ENCODE results near the gene KIF26B. TPM values are rescaled to one million over a fixed set of nuclear protein-coding genes. Genes with fewer than 3 reads are reported as not detected.

Gene KIF26B
- total RNA-seq, 1 donor from 2014 or later = 1.0 TPM

DNA sequence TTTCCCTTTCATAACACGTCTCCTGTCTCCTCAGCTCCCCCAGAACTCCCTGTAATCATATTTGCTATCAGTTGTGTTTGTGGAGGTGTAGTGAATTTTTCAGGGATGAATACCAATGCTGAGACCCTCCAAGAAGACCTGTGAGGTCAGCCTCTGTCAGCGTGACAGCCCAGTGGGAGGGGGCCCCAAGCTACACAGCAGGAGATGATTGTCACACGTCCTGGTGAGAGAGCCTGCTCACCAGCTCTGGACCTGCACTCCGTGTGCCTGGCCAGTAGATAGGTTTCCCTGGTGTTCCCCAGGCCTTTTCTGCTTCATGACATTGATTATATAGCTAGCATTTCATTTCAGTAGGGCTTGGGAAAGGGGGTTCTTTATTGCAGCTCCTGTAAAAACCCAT is 421.5 kb downstream of the KIF26B start:
- DNase-seq = no peak

DNA sequence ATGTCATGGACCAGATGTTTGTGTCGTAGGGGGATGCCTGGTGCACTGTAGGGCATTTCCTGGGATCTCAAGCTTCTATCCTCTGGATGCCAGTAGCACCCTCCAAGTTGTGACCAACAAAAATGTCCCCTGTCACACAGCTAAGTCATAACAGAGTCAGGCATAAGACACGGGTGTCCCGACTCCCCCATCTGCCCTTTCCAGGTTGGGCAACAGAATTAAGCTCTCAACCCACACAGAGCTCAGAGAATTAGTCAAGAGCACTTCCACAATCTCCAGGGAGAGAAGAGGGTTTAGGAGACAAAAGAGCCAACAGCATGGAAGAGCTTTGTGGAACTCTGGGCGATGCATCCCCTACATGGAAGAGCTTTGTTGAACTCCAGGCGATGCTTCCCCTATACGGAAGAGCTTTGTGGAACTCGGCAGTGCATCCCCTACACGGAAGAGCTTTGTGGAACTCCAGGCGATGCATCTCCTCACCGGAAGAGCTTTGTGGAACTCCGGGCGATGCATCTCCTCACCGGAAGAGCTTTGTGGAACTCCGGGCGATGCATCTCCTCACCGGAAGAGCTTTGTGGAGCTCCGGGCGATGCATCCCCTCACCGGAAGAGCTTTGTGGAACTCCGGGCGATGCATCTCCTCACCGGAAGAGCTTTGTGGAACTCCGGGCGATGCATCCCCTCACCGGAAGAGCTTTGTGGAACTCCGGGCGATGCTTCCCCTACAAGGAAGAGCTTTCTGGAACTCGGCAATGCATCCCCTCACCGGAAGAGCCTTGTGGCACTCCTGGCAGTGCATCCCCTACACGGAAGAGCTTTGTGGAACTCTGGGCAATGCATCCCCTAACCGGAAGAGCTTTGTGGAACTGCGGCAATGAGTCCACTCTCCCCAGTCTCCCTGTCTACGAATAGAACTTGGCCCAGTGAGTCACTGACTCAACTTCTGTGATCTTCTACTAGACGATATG is 422.7 kb downstream of the KIF26B start:
- no peak for DNase-seq

DNA sequence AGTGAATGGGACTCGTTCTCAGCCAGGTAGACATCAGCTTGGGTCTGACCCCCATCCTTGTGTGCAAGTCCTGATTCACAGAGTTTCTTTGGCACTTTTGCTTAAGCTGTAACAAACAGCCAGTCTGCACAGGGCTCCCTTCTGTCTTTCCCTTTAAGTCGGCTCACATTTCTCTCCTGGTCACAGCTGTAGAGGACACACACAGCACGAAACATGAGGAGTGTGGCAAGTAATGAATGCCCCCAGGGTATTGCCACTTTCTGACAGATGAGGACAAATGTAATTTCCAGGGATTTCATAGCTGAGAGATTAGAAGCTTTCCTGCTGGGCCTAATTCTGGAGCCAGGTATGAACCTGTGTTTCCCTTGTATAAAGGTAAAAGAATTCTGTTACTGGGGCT is 423.5 kb downstream of the KIF26B start:
- no peak for DNase-seq

DNA sequence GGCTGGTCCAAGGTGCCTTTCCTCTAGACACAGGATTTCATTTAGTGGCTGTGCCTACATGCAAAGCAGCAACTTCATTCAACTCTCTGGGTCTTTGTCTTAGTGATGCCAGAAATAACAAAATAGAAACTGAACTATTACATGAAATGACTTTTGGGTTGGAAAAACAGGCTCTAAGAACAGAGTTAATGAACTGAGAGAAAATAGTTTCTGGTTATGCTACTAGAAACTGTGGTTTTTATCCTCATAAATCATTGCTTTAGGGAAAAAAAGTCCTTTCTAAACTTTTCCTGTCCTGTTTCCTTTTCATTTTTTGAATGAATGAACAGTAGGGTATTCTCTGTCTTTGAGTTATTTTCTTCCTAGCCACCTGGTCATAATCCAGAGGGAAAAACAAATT is 424.0 kb downstream of the KIF26B start:
- DNase-seq = no peak

DNA sequence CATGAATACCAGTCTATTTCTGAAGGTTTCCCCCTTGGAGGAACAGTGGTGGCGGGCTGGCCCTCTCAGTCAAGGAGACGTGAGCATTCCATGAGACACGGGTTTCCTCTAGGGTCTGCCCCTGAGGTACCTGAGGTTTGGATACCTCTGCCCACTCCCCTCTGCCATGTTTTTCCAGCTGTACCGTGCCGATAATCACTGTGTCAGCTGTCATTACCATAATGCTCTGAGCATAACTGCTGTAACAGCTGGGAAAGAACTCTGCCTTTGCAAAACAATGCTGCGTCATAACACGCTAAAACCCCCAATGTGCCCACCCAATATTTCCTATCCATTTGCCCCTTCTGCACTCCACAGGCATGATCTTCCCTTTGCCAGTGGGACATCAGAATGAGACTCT is 425.1 kb downstream of the KIF26B start:
- DNase-seq = no peak

DNA sequence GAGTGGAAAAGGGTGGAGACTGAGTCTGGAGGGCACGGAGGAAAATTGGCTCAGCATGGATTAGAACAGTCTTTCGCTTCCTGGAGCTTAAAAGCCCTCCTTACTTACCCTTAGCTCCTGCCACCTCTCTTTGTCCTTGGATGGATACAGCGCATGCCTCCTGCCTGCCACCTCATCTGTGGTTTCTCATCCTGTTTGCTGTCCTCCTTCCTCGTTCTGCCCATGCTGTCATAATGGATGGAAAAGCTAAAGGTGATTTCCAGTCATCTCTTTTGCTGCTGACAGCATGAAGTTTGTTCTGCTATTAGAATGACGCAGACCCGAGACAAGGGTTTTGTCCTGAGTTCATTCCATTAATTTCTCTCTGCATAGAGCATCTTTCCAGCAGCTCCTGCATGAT is 425.9 kb downstream of the KIF26B start:
- DNase-seq = no peak

DNA sequence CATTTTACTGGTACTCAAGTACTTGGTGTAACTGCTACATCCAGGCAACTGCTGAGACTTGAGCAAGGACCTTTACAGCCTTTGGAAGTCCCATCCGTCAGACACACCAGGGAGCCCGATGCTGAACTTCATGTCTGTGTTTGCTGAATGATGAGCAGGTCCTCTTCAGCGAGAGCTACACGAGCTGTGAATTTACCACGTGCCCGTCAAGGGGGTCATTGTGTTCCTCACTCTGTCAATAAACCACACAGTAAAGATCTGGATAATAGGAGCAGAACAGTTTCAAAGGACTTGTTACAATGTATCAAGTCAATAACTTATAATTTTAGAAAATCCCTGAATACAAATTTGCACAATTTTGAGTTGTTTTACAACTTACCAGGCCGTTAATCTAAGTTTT is 427.2 kb downstream of the KIF26B start:
- DNase-seq = no peak

DNA sequence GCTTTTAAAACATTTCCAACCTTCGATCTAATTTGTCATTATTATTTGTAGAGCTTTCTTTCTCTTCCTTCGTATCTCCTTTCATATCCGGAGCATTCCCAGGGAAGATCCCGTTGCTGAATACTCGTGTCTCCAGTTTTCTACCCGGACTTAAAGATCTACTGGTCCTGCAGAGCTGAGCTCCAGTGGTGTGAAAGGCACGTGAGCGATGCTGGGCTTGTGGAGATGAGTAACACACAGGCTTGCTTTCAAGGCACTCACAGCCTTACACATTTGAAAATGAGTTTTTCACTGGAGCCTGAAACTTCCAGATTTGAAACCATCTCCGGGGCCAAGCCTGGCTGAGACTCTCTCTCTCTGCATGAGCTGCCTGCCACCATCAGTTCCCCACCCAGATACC is 428.3 kb downstream of the KIF26B start:
- DNase-seq = no peak

DNA sequence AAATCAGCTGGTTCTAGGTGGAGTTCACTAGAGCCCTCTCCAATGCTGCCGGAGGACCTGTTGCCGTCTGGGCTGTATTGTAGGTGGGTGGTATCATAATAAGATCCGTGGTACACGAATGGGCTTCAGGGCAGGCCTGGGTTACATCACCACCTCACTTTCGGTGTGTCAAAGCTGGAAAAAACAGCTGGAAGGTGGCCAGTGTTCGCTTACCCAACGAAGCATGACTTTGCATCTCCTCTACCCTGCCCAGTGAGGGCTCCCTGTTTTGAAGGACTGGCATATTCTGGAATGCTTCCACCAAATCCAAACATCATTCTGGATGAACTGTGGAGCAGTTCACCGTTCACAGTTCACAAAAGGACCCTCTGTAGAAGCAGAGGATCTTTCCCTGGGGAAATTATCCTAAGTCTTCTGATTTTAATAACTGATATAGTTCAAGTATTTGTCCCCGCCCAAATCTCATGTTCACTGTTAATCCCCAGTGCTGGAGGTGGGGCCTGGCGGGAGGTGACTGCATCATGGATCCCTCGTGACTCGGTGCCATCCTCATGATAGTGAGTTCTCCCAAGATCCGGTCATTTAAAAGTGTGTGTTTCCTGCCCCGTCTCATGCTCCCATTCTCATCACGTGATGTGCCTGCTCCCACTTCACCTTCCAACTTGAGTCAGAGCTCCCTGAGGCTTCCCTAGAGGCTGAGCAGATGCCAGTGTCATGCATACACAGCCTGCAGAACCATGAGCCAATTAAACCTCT is 429.0 kb downstream of the KIF26B start:
- DNase-seq = no peak

DNA sequence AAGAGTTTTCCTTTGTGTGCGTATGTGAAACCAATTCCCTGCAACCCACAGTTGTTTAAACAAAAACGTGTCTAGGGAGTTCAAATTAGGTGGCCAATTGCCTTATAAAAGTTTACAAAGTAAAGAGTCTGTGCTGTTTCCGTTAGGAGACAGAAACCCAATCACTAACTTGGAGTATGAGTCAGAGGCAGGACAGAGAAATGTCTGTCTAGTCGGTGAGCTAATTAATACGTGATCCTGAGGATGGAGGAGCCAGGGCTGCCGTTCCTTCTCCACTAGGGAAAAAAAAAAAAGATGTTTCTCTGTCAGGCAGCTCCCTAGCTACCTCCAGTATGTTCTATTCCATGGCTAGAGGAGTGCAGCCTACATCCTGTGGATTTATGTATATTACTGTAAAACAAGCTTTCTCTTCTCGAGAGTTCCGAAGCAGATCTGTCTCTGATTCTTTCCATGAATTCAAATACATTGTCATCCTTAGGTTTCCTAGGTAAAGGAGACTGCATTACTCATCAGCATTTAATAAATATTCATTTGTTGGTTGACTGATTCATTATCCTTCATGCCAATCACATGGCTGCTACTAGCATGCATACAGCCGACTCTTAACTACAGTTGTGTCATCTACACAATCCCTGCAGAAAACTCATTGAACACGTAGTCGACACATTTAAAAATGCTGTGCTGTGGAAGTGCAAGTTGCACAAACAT is 430.6 kb downstream of the KIF26B start:
- DNase-seq = no peak

DNA sequence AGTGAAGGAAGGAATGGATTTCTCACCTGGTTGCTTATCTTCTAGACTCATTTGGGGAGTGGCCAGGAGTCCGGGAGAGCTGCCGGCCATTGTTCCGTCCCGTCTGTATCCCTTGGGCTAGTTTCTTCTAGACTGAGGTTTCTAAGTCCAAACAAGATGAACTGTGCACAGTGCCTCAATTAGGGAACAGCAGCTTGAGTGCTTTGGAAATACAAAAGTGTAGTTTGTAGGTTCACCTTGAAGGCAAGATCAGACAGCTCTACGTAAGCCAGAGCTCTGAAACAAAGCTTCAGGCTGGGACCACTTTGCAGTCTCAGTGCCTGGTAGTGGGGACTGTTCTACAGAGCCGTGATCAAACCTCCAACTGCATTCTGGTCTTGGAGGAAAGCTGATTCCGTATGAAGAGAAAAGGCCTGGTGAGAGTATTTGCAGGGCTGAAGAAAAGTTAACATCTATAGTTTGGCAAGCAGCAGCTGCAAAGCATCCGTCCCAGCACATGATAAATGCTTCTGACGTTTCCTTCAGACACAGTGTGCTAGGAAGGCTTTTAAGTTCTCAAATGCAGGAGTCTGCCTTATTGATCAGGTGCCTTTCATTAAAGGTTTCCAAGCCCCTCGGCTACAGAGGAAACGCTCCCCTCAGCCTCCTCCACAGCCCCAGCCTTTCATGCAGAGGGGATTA is 432.8 kb downstream of the KIF26B start:
- DNase-seq = no peak

DNA sequence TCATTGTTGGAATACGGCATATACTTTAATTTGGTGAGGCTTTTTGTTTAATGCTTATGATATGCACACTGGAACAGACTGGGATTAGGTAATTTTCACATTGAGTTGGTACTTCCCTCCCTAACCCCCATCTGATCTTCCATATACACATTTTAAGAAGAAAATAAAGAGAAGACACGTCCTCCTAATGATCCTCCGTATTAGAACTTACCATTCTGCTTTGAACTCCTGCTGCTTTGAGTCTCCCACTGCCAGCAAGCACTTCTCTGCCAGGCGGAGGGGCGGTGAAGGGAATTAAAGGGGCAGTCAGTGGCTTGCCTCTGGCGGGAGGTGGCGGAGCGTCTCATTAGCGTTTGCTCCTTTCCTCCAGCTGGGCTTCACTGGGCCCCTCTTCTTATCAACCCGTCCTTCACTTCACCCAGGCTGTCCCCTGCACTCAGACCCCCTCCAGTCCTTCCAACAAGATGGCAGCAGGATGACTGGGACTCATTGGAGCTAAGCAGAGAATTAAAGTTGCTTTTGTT is 433.4 kb downstream of the KIF26B start:
- DNase-seq = no peak

DNA sequence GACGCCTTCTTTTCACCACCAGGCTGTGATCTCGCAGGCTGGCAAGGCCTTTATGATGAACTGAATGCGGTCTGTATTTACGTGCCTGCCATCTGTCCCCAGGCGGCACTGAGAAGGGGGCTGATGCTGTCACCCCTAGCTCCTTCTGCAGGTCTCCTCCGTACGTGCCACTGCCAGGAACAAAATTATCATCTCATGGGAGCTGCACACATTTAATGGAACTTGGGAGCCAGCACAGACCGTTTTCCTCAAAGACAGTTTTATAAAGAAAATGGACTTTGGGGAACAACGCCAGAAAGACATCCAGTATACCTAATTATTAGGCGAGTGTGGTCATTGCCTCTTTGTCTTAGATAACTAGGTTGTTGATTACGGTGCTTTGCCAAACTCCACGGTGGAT is 434.5 kb downstream of the KIF26B start:
- DNase-seq = no peak

DNA sequence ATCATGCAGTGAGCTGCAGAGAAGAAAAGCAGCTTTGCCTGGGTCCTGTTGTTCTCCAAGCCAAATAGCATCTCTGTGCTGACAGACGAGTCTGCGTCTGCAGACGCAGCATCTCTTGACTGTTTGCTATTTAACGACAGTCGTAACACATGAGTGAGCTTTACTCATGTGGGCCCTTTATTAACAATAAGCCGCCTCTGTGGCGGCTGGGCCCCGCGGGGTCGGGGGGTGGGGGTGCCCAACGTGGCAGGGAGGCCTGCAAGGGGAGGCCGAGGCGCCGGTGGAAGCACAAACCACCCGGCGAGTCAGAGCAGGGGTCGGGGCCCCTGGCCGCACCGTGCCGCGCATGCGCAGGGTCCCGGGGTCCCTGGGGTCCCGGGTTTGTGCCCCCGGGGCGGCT is 435.1 kb downstream of the KIF26B start:
- no peak for DNase-seq

DNA sequence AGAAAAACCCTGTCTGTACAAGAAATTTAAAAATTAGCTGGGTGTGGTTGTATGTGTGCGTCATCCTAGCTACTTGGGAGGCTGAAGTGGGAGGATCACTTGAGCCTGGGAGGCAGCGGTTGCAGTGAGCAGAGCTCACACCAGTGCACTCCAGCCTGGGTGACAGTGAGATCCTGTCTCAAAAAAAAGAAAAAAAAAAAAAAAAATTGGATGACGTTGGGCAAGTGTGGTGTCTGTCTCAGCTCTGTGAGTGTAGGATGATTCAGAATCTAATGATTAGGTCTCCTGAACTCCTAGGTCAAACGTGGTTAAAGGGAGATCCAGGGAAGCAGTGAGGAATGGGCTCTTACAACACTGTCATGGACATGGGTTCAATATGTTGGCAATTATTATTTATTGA is 435.9 kb downstream of the KIF26B start:
- DNase-seq = no peak

DNA sequence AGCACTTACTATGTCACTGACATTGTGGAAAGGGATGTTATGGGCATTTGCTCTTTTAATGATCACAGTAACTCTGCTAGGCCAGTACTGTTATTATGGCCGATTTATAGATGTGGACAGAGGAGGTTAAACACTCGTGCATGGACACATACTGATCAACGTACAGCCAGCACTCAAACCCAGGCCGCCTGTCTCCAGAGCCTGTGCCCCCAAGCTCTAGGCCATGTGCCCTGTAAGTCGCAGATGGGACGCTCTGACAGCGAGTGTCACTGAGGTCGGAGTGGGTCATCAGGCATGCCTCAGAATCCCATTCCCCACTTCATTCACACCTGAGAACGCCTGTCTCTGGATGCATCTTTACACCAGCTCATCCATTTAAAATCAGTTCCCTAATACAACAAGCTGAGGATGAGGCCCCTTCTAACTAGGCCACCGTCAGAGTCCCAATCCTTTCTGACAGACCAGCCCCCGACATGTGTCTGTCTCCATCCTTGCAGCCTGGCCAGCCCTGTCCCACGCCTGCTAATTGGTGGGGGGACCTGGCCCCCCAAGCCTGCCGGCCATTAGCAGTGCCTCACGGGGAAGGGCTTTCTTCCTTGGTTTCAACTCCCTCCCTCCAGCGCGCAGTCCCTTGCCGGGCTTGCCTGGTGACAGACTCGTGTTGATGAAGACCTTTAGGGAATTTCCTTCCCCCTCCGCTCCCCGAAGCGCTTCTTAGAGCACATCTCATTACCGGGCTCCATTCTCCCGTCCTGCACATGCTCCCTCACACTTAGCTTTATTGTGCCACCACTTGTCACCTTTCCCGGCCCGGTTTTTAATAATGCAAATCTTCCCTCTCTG is 436.8 kb downstream of the KIF26B start:
- no peak for DNase-seq

DNA sequence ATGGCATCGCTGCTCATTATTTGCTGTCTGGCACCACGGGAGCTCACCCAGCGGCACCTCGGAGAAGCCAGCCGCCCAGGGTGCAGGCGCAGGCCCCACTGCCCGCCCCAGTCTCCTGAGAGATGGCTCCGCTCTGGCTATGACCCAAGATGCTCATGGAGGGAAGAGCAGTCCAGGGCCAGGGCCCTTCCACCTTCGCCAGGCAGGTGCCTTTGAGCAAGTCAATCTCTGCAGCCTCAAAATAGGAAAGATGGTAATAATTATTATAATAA is 437.3 kb downstream of the KIF26B start:
- DNase-seq = no peak

DNA sequence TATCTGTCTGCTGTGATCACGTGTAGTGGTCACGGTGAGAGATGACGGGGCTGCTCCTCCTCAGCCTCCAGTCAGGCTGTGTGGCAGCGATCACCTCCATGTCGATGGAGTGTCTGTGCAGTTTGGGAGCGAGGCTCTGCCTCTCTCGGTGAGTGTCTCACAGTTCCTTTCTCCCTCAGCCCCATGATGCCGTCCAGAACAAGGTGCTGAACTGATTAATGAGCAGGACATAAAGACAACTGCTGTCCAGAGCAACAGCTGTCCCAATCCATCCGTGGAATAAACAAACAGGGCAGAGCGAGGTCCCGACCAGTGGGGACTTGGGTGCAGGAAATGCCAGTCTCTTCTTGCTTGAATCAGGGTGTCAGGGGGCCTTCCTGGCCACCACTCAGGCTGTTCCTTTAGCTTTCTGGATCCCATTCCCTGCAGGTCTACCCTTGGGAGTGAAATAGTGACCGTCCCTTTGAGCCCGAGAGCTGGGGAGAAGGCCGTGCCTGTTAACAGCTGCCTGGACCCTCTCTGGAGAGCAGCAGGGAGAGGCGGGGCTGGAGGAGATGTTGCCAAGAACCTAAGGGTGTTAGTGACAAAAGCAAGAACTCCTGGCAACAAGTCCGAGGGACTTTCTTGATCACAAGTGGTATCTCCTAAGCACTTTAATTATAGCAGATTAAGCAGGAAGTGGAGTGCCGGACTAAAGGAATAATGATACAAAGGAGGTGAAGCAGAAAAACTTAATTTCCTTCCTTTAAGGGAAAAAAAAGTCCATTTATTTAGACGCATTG is 443.9 kb downstream of the KIF26B start:
- no peak for DNase-seq

DNA sequence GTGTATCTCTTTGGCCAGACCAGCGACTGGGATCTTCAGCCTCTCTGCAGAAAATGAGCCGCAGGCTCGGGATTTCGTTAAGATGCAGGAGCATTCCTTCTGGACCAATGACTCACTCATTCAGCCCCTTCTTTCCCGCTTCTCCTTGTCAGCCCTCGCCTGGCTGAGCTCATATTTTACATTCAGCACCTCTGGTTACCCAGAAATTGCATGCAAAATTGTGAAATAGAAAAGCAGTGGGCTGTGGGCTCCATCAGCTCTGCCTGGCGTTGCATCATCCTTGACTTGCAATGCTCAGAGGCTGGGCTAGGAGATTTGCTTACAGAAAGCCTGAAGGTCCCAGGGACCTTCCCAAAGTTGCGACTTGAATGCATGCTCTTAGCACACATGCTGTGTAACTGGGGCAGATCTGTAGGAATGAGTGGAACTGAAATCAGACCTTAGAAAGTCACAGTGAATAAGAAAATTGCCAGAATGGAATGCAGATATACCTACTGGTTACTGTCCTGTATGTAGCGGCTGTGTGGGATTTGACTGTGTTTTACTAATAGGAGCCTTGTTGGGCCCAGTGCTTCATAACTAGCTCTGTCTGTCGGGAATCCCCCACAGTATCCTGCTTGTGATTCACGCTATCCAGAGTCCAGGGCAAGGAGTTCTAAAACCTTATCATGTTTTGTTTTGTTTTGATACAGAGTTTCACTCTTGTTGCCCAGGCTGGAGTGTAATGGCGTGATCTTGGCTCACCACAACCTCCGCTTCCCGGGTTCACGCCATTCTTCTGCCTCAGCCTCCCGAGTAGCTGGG is 444.8 kb downstream of the KIF26B start:
- DNase-seq = no peak

DNA sequence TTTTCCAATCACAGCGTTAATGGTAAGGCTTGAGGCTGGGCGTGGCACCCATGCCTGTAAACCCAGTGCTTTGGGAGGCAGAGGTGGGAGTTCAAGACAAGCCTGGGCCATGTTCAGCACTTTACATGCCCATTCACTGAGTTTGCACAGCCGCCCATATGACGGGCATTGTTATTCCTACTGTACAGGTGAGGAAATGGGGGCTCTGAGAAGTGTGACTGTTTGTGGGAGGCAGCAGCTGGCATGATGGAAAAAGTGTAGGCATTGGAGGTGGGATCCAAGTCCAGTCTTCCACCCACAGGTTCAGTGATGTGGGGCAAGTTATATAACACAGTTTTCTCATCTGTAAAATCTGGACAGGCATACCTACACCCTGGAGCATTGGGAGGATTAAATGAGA is 445.9 kb downstream of the KIF26B start:
- no peak for DNase-seq
